ENCODE data around the gene FAAP24. TPM values are rescaled to one million over a fixed set of nuclear protein-coding genes. Genes with fewer than 3 reads are reported as not detected.
"Not testable (repeated sequence)": the region's sequence is repeated elsewhere in the genome, so short reads cannot be mapped to it uniquely, and the experiment has no call there.

Gene FAAP24
- total RNA-seq, 1 donor from 2014 or later = 1.0 TPM

DNA sequence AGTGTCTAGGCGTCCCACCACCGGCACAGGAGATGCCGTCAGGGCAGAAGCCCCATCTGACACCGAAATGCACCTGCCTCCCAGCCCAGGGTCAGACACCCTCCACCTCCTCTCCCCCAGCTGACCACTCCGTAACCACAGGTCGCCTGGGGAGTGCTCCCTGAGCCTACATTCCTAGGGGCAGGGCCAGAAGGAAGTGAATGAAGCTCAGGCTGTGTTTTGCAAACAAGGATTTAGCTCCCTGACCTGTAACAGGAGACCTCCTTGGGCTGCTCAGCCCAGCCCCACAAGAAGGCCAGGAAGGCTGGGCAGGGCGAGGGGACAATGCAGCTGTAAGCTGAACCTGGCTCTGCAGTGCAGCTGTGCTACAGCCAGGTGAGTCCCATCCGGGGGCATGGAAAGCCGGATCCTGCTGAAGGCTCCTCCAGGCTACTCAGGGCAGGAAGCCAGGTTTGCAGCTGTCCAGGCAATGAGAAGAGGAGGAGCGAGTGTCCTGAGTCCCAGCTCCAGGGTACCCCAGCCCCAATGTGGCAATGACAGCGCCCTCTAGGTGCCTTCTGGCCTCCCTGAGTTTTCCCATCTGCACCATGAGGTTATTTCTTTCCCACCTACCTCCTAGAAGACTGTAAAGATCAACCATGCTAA lies 50.6 kb downstream of the FAAP24 start:
- Histone ChIP-seq H3K27ac (ENCODE audit: low read depth, low read length) (no peak overlapping the region), H3K4me3 (ENCODE audit: low read length in 3 of 3) (no peak overlapping the region), H3K27me3 (ENCODE audit: control insufficient read depth in 3 of 3, insufficient read depth in 3 of 3, low read length in 3 of 3) (no peaks in the 10 kb centered on the region), H3K36me3 (ENCODE audit: control insufficient read depth in 3 of 3, insufficient read depth in 3 of 3, low read length in 3 of 3) (no peaks in the 10 kb centered on the region), H3K4me1 (ENCODE audit: control insufficient read depth in 3 of 3, insufficient read depth in 3 of 3, low read length in 3 of 3) (no peaks in the 10 kb centered on the region), H3K9ac (ENCODE audit: low read depth in 1 of 3, low read length in 3 of 3) (no peak overlapping the region), H3K9me3 (ENCODE audit: control insufficient read depth in 3 of 3, low read length in 3 of 3) (no peaks in the 10 kb centered on the region)

DNA sequence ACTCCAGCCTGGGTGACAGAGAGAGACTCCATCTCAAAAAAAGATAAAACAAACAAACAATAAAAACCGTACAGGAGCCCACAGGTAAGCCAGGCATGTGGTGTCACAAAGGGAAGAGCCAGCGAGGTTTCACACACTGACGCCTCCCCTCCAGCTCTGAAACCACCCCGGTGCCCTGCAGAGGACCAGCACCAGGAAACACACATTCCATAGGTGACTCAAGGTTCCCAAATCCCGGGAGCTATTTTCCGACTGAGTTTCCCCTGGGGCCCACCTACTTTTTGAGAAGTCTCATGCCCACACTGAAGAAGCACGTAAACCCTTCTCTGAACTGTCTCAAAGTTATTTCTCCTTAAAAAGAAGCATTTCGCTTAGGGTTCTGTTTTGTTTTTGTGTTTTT lies 52.4 kb downstream of the FAAP24 start:
- Histone ChIP-seq H3K27me3 (ENCODE audit: control insufficient read depth in 3 of 3, insufficient read depth in 3 of 3, low read length in 3 of 3) (no peaks in the 10 kb centered on the region), H3K4me3 (ENCODE audit: low read length in 3 of 3) (no peak overlapping the region), H3K36me3 (ENCODE audit: control insufficient read depth in 3 of 3, insufficient read depth in 3 of 3, low read length in 3 of 3) (no peaks in the 10 kb centered on the region), H3K9ac (ENCODE audit: low read depth in 1 of 3, low read length in 3 of 3) (no peak overlapping the region), H3K27ac (ENCODE audit: low read depth, low read length) (no peak overlapping the region), H3K4me1 (ENCODE audit: control insufficient read depth in 3 of 3, insufficient read depth in 3 of 3, low read length in 3 of 3) (no peaks in the 10 kb centered on the region), H3K9me3 (ENCODE audit: control insufficient read depth in 3 of 3, low read length in 3 of 3) (no peaks in the 10 kb centered on the region)

DNA sequence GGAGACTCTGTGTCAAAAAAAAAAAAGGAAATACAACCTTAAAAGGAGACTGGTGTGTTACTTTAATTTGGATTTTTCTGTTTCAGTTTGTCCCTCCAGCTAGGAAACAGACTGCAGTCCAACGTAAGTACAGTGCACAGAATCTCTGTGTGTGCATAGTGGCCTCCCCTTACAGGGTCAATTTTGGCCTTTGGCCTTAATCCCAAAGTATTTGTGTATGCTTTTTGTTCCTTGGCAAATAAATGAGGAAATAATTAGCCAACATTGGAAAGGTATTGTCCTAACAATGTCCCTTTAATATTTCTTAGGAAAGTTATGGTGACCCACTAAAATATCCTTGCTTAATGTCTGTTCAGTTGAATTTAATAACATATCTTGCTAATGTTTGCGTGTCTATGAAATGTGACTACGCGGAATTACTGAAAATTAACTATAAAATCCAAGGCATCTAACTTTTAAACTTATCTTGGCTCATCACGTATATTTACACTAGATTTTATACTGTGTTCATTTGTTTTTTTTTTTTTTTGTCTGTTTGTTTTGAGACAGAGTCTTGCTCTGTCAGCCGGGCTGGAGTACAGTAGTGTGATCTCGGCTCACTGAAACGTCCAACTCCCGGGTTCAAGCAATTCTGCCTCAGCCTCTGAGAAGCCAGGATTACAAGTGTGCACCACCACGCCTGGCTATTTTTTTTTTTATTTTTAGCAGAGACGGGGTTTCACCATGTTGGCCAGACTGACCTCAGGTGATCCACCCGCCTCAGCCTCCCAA lies 53.6 kb downstream of the FAAP24 start:
- not testable (repeated sequence) for H3K9ac ChIP-seq (ENCODE audit: low read depth in 1 of 3, low read length in 3 of 3); H3K4me1 ChIP-seq (ENCODE audit: control insufficient read depth in 3 of 3, insufficient read depth in 3 of 3, low read length in 3 of 3); H3K9me3 ChIP-seq (ENCODE audit: control insufficient read depth in 3 of 3, low read length in 3 of 3); H3K4me3 ChIP-seq (ENCODE audit: low read length in 3 of 3); H3K27ac ChIP-seq (ENCODE audit: low read depth, low read length); H3K36me3 ChIP-seq (ENCODE audit: control insufficient read depth in 3 of 3, insufficient read depth in 3 of 3, low read length in 3 of 3); H3K27me3 ChIP-seq (ENCODE audit: control insufficient read depth in 3 of 3, insufficient read depth in 3 of 3, low read length in 3 of 3)

DNA sequence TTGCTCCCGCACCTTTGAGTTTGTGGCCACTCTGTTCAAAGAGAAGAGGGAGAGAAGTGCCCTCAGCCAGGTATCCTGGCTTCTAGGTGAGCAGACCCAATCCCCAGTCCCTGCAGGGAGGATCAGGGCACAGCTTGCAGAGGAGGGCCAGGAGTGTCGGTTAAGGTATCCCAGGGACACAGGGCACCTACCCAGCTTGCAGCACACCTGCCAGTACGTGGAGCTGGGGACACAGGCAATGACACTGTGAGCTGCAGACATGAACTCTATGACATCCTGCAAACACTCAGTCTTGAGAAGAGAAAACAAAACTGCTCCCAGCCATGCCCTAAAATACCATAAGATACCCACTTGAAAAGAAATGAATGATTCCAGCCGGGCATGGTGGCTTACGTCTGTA lies 54.6 kb downstream of the FAAP24 start:
- not testable (repeated sequence) for H3K4me1 ChIP-seq (ENCODE audit: control insufficient read depth in 3 of 3, insufficient read depth in 3 of 3, low read length in 3 of 3); H3K36me3 ChIP-seq (ENCODE audit: control insufficient read depth in 3 of 3, insufficient read depth in 3 of 3, low read length in 3 of 3); H3K27ac ChIP-seq (ENCODE audit: low read depth, low read length); H3K9me3 ChIP-seq (ENCODE audit: control insufficient read depth in 3 of 3, low read length in 3 of 3); H3K9ac ChIP-seq (ENCODE audit: low read depth in 1 of 3, low read length in 3 of 3); H3K27me3 ChIP-seq (ENCODE audit: control insufficient read depth in 3 of 3, insufficient read depth in 3 of 3, low read length in 3 of 3); H3K4me3 ChIP-seq (ENCODE audit: low read length in 3 of 3)

Other genes with a start within 250 kb of the FAAP24 start
- 1.0 TPM for gene SLC7A9, start 102.5 kb upstream of the FAAP24 start, total RNA-seq
- gene CEP89, start 284 bp upstream of the FAAP24 start, total RNA-seq = 7.8 TPM
- 0.52 TPM for gene RHPN2, start 92.6 kb downstream of the FAAP24 start, total RNA-seq
- gene GPATCH1, start 108.9 kb downstream of the FAAP24 start, total RNA-seq = 6.3 TPM
- not detected for gene WDR88, start 159.9 kb downstream of the FAAP24 start, total RNA-seq
- 19.3 TPM for gene LRP3, start 222.1 kb downstream of the FAAP24 start, total RNA-seq

Data from skeletal muscle tissue (tissue), 4 donors.